A673 (cell line): ENCODE measurements around the gene GTPBP6. TPM values are rescaled to one million over a fixed set of nuclear protein-coding genes. Genes with fewer than 3 reads are reported as not detected.

Experiments
- BruUV-seq: library from RNA; stranded (reverse); fragments of 400-500 nt; replicated peaks from 2 replicates; lab custom pipeline; 2021; lab: Mats Ljungman, UMichigan
- CTCF ChIA-PET: fragments of 300-600 bp; sonication (Branson Sonifier 250); formaldehyde crosslinking; loops from one replicate; lab custom pipeline; 2022; ENCODE audit warnings: antibody characterized with exemption; lab: Charles Lee
- POLR2A ChIA-PET: fragments of 300-600 bp; sonication (Branson Sonifier 250); formaldehyde crosslinking; loops from one replicate; lab custom pipeline; 2022; ENCODE audit warnings: antibody characterized with exemption; ENCODE audit not compliant: low non-redundant PET; lab: Charles Lee
- DNase-seq: peaks from one replicate; pipeline ENCODE4 v3.0.0-alpha.2; 2015; ENCODE audit warnings: low spot score
- H3K27ac ChIP-seq: fragments of 200-600 bp; sonication (generic); 2 replicates; pipeline ENCODE4 v1.5.1; 2016; ENCODE audit warnings: mixed run types, low read depth, mild to moderate bottlenecking, mixed read lengths, antibody characterized with exemption, low read length; ENCODE audit not compliant: poor library complexity, severe bottlenecking
- H3K27me3 ChIP-seq: fragments of 200-600 bp; sonication (generic); replicated peaks from 2 replicates; pipeline ENCODE4 v1.6.1; 2017; ENCODE audit warnings: mixed run types, low read depth, mild to moderate bottlenecking, mixed read lengths, antibody characterized with exemption, low read length; ENCODE audit not compliant: insufficient read depth, poor library complexity
- H3K36me3 ChIP-seq: fragments of 200-600 bp; sonication (generic); 2 replicates; pipeline ENCODE4 v1.6.1; 2016; ENCODE audit warnings: mixed run types, mild to moderate bottlenecking, mixed read lengths, antibody characterized with exemption, low read length; ENCODE audit not compliant: insufficient read depth, poor library complexity, severe bottlenecking
- H3K4me1 ChIP-seq: fragments of 200-600 bp; sonication (generic); 2 replicates; pipeline ENCODE4 v1.6.1; 2017; ENCODE audit warnings: mixed run types, mild to moderate bottlenecking, mixed read lengths, antibody characterized with exemption, low read length; ENCODE audit not compliant: insufficient read depth, poor library complexity, severe bottlenecking
- H3K4me3 ChIP-seq: fragments of 200-600 bp; sonication (generic); 2 replicates; pipeline ENCODE4 v1.5.1; 2016; ENCODE audit warnings: low read depth, mixed run types, mild to moderate bottlenecking, mixed read lengths, low read length; ENCODE audit not compliant: poor library complexity, severe bottlenecking
- H3K9me3 ChIP-seq: fragments of 200-600 bp; sonication (generic); 2 replicates; pipeline ENCODE4 v1.6.1; 2016; ENCODE audit warnings: mixed run types, low read depth, mild to moderate bottlenecking, mixed read lengths, antibody characterized with exemption, low read length; ENCODE audit not compliant: poor library complexity, severe bottlenecking
- CTCF ChIP-seq: fragments of 300-800, 200-600 bp; sonication (generic); conservative IDR thresholded peaks from 2 replicates; pipeline ENCODE4 v1.5.1; 2017; ENCODE audit warnings: low read depth, mild to moderate bottlenecking, antibody characterized with exemption, low read length, moderate library complexity, mixed read lengths
- EZH2 ChIP-seq: fragments of 200-600 bp; sonication (generic); IDR thresholded peaks from 2 replicates; pipeline ENCODE4 v1.6.1; 2017; ENCODE audit warnings: borderline replicate concordance, low read depth, mild to moderate bottlenecking, mixed read lengths, antibody characterized with exemption, low read length; ENCODE audit not compliant: poor library complexity, severe bottlenecking
- intact Hi-C: fragments of 100-400 bp; cut with micrococcal nuclease; formaldehyde crosslinking; loops from one replicate; pipeline ENCODE4 v1.10.0; 2022; ENCODE audit not compliant: unreplicated experiment
- total RNA-seq: library from RNA; stranded (reverse); gene quantifications from 2 replicates; pipeline ENCODE4 v1.2.3, GENCODE V29; 2021

GTPBP6 gene
- total RNA-seq, 1 experiment from 2014 or later = 85.1 TPM

- intact Hi-C loops = no loop called here
- CTCF ChIA-PET = no interaction called here
- Histone ChIP-seq H3K4me1 (peaks cover 11% of the 10 kb centered on the region), H3K27me3 (no peaks in the 10 kb centered on the region), H3K4me3 (peak overlapping the region; percentile 56), H3K9me3 (no peaks in the 10 kb centered on the region), H3K36me3 (no peaks in the 10 kb centered on the region), H3K27ac (peak overlapping the region; percentile 42)
- POLR2A ChIA-PET = no interaction called here
- BruUV-seq = no TSS peak
- no peak for TF ChIP-seq EZH2
- TF ChIP-seq CTCF = no peak
- peak; percentile 64 for DNase-seq
Measured at GRCh38 chrX:274904-275475, 43.6 kb downstream of the GTPBP6 start.

- no peak for DNase-seq
- intact Hi-C loops = no loop called here
- H3K4me1 ChIP-seq = peaks cover 7% of the 10 kb centered on the region
- no peaks in the 10 kb centered on the region for H3K36me3 ChIP-seq
- no peaks in the 10 kb centered on the region for H3K27me3 ChIP-seq
- no TSS peak for BruUV-seq
- no peak for TF ChIP-seq CTCF
- no peak for TF ChIP-seq EZH2
- H3K27ac ChIP-seq = no peak overlapping the region
- no peak overlapping the region for H3K4me3 ChIP-seq
- no peaks in the 10 kb centered on the region for H3K9me3 ChIP-seq
- ChIA-PET POLR2A (no interaction called here), CTCF (no interaction called here)
Measured at GRCh38 chrX:270848-271367, 47.7 kb downstream of the GTPBP6 start.

- no peaks in the 10 kb centered on the region for H3K36me3 ChIP-seq
- ChIA-PET POLR2A (no interaction called here), CTCF (no interaction called here)
- no peaks in the 10 kb centered on the region for H3K4me1 ChIP-seq
- H3K9me3 ChIP-seq = no peaks in the 10 kb centered on the region
- H3K4me3 ChIP-seq = no peak overlapping the region
- intact Hi-C loops = no loop called here
- TF ChIP-seq EZH2 (no peak), CTCF (no peak)
- no peak for DNase-seq
- H3K27me3 ChIP-seq = no peaks in the 10 kb centered on the region
- no TSS peak for BruUV-seq
- no peak overlapping the region for H3K27ac ChIP-seq
Measured at GRCh38 chrX:267771-268261, 50.8 kb downstream of the GTPBP6 start.
